GM21717 (cell line): ENCODE results near the gene CAVIN2.

Experiments
- ATAC-seq: cut with Tn5 transposase; IDR thresholded peaks from one replicate; pipeline ENCODE4 v1.9.1; 2021; ENCODE audit warnings: mild to moderate bottlenecking, moderate library complexity; ENCODE audit not compliant: unreplicated experiment

Gene CAVIN2

DNA sequence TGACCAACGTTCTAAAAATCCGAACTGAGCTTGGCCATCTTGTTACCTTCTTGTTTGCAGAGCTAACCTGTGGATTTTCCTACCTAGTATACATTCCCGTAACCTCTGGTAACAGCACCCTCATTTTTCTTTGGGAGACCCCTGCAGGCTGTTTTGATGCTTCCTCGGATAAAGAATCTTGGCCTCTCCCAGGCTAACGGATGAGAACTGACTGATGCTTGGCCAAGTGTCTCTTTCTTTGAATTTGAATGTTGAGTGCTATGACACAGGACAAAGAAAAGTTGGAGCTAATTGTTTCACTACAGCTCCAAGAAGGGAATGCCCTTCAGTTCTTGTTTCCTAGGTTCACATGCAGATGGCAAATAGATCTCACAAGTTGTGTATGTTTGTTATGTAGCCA, 19.3 kb upstream of the CAVIN2 start:
- ATAC-seq, result no peak

- ATAC-seq, result no peak
These were observed 17.9 kb upstream of the CAVIN2 start for GRCh38 chr2:191864628-191865374.

GRCh38 chr2:191863988-191864387, 17.1 kb upstream of the CAVIN2 start:
- no peak for ATAC-seq

- ATAC-seq, result no peak
These were observed 15.4 kb upstream of the CAVIN2 start for GRCh38 chr2:191862156-191862775.

DNA sequence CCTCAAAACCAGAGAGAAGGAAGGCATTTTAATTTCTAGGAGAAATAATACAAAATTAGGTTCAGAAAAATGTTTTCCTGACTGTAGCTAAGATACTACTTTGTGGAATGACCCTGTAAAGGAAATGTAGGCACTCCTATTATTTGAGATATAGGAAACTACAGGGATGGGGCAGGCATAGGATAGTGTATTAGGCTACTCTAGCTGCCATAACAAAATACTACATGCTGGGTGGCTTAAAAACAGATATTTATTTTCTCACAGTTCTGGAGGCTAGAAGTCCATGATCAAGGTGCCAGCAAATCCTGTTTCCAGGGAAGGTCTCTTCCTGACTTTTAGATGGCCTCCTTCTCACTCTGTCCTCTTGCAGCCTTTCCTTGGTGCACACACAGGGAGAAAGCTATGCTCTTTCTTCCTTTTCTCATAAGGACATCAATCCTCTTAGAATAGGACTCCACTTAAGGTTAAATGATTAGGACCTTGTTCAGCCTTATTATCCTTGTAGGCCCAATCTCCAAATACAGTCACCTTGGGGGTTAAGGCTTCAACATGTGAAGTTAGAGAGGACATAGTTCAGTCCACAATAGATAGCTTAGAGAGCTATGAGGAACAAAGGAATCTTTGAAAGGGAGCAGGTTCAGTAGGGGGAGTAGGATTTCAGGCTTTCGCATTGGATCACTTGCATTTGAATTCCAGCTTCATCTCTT, 14.0 kb upstream of the CAVIN2 start:
- no peak for ATAC-seq

GRCh38 chr2:191859681-191860080, 12.8 kb upstream of the CAVIN2 start:
- ATAC-seq, result no peak

- no peak for ATAC-seq
These were observed 11.0 kb upstream of the CAVIN2 start for GRCh38 chr2:191857886-191858285.

- ATAC-seq, result no peak
These were observed 10.4 kb upstream of the CAVIN2 start for GRCh38 chr2:191857259-191857805.

DNA sequence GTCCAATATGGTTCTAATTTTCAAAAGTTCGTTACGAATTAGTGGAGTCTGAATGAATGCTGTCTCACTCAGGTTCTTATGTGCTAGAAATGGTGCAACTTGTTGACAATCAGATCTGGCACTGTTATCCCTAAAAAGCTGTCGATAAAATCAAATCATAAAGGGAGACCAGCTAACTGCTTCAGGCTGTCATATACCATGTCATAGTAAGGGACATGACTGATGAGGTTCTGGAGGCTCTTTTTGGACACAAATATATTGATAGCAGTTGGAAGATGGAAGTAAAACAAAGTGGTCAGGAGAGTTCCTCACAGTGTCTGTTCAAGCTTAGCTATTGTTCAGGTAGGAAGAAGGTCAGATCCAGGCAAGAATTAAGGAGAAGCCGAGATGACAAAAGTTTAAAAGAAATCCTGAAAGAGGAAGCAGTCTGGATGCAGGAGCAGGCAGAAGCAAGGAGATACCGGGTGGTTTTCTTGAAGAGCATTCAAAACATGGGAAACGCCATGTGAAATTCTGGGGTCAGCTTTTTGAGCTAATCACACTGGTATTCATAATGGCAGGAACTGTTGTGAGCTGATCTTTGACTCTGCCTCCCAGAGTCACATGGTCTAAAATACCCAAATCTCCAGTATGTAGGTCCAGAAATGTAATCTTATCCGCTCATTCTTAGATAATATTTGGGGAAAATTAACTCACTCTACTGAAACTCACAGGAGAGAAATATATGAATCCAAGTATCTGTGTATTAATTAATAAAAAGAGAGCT, 9.4 kb upstream of the CAVIN2 start:
- ATAC-seq, result no peak

GRCh38 chr2:191855382-191855781, 8.5 kb upstream of the CAVIN2 start:
- ATAC-seq, result no peak

DNA sequence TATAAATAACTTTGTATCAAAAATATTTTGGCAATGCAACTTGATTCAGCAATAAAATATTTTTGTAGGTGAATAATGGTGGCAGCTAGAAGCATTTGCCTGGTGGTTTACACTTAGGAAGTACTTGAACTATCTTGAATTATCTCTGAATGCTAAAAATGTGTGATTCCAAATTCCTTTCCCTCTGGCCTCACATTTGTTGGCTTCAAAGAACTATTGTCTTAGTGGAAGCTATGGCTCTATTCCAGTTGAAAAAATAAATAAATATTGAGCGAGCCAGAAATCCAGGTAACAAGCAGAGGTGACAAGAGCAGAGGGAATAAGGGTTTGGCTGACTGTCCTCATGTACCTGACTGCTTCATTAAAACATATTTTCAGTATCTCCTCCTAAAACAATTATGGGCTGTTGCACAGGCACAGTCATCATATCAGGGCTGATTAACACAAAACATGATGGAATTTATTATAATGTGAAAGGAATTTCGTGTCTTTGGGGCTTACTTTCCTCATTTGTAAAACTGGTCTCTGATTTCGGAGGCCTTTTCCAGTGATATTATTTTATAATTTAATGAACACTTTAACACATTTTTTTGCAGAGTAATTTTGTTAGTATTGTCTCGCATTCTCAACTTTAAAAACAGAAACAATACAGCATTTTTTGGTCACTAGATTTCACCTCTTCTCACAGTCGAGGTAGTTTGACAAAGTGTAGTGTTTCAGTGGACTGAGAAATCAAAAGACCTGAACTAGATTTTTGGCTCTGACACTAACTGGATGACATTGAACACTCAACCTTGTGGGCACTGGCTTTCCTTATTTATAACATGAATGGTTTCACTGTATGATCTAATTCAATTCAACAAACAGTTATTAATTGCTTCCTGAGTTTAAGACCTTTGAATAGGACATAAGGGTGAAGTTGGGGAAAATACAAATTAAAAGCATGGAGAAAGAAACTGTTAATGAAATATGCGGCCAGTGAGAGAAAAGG, 7.8 kb upstream of the CAVIN2 start:
- ATAC-seq, result no peak

- no peak for ATAC-seq
These were observed 7.0 kb upstream of the CAVIN2 start for GRCh38 chr2:191853843-191854242.

DNA sequence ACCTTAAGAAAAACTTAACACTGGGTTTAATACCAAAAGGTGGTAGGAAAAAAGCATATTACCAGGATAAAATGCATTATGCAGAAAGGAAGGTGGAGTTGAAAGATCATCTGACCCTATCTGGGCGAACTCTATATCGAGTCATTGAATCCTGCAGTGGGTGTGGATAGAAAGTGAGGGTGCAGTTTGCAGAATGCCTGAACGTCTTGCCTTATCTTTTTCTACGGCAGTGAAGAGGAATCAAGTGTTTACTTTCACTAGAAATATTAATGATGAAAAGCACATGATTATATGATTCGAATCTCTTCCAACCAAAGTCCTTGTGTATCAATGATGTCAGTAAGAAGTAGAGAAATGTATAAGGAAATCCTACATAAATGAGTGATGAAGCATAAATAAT, 4.3 kb upstream of the CAVIN2 start:
- no peak for ATAC-seq

DNA sequence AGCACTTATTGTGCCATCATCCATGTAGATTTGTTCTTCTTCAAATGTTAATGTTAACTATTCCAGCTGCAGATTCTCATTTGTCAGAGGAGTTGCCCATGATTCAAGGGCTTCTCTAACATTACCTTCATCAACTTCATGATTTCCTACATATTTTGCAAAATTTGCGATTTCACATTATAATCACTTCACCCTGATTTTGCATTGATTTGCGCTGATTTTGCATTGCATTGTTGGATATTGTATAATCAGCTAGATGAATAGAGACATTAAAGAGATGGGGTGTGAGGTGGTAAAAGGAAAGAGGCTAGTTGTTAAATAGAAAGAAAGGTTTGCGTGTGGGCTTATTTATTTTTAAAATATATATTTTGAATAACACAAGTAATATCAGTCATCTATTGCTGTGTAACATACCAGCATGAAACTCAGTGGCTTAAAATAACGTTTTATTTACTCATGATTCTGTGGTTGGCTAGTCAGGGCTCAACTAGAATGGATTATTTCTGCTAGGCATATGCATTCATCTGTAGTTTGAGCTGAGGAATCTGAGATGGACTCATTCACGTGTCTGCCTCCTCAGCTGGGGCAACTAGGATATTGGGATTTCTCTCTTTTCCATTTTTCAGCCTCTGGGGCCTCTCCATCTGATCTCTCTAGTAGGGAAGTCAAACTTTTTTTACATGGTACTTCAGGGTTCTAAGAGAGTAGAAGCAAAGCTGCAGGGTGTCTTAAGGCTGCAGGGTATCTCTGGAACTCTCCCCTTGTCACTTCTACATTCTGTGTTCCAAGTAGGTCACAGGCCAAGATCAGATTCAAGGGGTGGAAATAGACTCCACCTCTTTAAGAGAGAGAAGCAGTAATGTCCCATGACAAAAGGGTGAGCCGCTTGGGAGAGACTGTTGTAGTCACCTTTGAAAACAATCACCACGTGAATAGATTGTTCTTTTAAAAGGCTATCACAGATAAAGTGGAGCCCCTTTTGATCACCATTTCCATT, 2.2 kb upstream of the CAVIN2 start:
- ATAC-seq, result no peak

DNA sequence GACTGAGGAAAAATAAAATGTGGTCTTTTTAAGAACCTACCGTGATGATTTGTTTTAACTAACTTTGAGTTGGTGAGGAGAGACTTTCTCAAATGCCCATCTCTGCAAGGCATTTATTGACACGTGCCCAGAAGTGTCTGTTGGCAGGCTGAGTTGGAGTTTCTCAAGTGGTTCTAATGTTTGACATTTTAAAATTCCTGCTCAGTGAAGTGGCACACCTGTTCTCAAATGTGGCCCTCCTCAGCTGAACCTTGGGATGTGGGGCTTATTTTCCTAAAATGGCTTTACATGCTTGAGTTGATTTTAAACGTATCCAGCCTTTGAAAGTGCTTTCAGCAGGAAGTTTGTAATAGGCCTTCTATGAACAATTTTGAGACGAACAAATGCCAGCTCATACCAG, 876 bp upstream of the CAVIN2 start:
- no peak for ATAC-seq

DNA sequence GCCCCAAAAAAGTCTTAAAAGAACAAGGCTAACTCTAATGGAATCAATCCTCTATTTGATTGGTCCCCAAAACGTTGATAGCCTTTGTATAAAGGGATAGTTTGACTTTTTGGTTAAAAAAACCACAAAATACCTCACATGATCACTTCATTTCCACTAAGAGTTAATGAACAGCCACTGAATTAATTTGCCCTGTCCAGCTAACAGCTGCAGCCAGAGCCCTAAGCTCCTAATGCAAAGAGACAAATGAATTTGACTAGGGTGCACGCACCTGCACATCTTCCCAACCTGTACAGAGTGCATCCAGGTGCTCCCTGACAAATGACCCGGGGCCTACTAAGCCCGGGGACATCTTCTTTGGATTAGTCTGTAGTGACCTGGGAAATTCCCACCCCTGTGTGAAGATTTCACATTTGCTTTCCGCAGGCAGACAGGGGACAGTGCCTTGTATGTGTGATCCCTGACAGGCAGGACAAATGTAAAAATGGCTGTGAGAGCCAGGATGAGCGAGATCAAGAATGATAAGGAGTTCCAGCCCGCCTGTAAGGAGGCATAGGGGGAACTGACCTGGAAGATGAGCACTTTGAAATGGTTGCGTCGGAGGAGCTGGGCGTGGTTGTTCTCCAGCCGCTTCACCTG, 893 bp downstream of the CAVIN2 start:
- ATAC-seq, result no peak

- ATAC-seq, result no peak
These were observed 1.6 kb downstream of the CAVIN2 start for GRCh38 chr2:191845248-191845715.

DNA sequence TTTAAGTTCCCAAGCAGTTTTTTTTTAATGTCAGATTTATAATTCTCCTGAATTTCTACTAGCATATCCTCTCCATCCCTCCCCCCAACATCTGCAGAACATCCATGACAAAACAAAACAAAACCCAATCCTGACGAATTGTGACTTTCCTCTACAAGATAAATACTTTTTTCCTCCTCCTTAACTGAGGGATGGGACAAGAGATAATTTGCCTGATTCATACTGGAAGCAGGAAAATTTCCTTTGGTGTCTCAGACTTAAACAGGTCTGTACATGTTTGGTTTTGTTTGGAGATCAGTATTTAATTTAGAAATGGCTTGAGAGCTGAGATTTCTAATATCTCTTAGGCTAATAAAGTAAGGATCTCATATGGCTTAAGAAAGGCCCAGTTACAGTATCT, 2.2 kb downstream of the CAVIN2 start:
- no peak for ATAC-seq
